GM12873 (cell line): ENCODE data around the gene SSTR5.

Source experiments
- CTCF ChIP-seq: IDR thresholded peaks from 2 replicates; pipeline ENCODE4 v1.5.1; 2012; ENCODE audit warnings: low read depth, mild to moderate bottlenecking, moderate library complexity, low read length, control low read depth; ENCODE audit not compliant: insufficient read depth; ENCODE audit errors: missing control alignments

Gene SSTR5

GRCh38 chr16:1042049-1042744 lies 30.4 kb upstream of the SSTR5 start:
- TF ChIP-seq CTCF = no peak

GRCh38 chr16:1042866-1043265 lies 29.7 kb upstream of the SSTR5 start:
- no peak for TF ChIP-seq CTCF

- no peak for TF ChIP-seq CTCF
These were observed 28.6 kb upstream of the SSTR5 start for GRCh38 chr16:1043881-1044451.

GRCh38 chr16:1044460-1045309 lies 27.9 kb upstream of the SSTR5 start:
- no peak for TF ChIP-seq CTCF

- no peak for TF ChIP-seq CTCF
These were observed 27.1 kb upstream of the SSTR5 start for GRCh38 chr16:1045310-1045992.

- TF ChIP-seq CTCF = no peak
These were observed 26.3 kb upstream of the SSTR5 start for GRCh38 chr16:1045993-1046911.
